Measurements from ENCODE around the gene TIMM21. TPM values are rescaled to one million over a fixed set of nuclear protein-coding genes. Genes with fewer than 3 reads are reported as not detected.

The TIMM21 gene
- total RNA-seq, 2 experiments from 2014 or later: 10.7 to 11.8 TPM

DNA sequence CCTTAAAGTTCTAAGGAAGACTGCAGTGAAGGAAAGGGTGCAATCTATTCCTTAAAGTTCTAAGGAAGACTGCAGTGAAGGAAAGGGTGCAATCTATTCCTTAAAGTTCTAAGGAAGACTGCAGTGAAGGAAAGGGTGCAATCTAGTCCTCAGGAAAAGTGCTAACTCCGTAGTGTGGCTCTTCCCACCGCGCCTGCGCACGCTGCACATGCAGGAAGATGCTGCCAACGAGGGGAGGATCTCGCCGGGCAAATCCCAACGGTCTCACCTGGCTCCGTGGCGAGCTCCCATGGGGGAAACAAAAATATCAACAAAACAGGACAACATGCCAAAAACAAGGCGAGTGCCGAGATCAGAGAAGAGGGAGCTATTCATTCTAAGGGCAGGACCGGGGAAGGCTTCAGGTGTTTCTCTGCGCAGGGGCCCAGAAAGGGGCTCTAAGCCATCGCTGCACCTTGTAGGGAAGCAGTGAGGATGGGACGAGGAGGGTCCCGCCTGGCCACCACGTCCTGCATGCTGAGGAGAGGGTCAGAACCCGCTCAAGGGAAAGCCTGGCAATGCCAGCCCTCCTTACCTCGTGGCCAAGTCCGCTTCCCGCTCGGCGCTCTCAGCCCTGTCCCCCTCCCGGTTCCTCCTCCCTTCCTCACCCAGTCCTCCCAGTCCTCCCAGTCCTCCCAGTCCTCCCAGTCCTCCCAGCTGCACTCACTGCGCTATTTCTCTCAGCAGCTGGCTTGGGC is 24.5 kb downstream of the TIMM21 start:
- no peaks in the 10 kb centered on the region for H3K4me1 Mint-ChIP-seq (ENCODE audit: low read depth)
- no peaks in the 10 kb centered on the region for H3K4me1 ChIP-seq (ENCODE audit: insufficient read depth, low read length)
- H3K27me3 Mint-ChIP-seq: peaks cover 44% of the 10 kb centered on the region
- intact Hi-C loops (cut with DNase I, micrococcal nuclease): no loop called here
- ATAC-seq (ENCODE audit: poor library complexity) (no peak), DNase-seq (no peak)
- no peaks in the 10 kb centered on the region for H3K9me3 Mint-ChIP-seq
- H3K4me3 ChIP-seq (ENCODE audit: low read length): no peak overlapping the region
- peaks cover 0 to 8% of the 10 kb centered on the region in 2 experiments for H3K9me3 ChIP-seq (ENCODE audit: control insufficient read depth in 1 of 2, insufficient read depth in 1 of 2, low read length in 2 of 2)
- TF ChIP-seq, protein P1, sequence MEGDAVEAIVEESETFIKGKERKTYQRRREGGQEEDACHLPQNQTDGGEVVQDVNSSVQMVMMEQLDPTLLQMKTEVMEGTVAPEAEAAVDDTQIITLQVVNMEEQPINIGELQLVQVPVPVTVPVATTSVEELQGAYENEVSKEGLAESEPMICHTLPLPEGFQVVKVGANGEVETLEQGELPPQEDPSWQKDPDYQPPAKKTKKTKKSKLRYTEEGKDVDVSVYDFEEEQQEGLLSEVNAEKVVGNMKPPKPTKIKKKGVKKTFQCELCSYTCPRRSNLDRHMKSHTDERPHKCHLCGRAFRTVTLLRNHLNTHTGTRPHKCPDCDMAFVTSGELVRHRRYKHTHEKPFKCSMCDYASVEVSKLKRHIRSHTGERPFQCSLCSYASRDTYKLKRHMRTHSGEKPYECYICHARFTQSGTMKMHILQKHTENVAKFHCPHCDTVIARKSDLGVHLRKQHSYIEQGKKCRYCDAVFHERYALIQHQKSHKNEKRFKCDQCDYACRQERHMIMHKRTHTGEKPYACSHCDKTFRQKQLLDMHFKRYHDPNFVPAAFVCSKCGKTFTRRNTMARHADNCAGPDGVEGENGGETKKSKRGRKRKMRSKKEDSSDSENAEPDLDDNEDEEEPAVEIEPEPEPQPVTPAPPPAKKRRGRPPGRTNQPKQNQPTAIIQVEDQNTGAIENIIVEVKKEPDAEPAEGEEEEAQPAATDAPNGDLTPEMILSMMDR (IDR thresholded peaks at IDR 0.05): no peak
- POLR2A ChIA-PET: no interaction called here
- H3K27ac Mint-ChIP-seq: no peak overlapping the region
- CTCF ChIA-PET: no interaction called here
- no peak overlapping the region for H3K4me3 Mint-ChIP-seq
- H3K27ac ChIP-seq (ENCODE audit: low read depth in 1 of 2, low read length in 2 of 2): no peak overlapping the region
- no peaks in the 10 kb centered on the region for H3K36me3 Mint-ChIP-seq (ENCODE audit: low read depth)
- H3K27me3 ChIP-seq (ENCODE audit: control insufficient read depth in 1 of 2, insufficient read depth in 2 of 2, low read length in 2 of 2): no peaks in the 10 kb centered on the region
- H3K36me3 ChIP-seq (ENCODE audit: insufficient read depth, low read length): no peaks in the 10 kb centered on the region

GRCh38 chr18:74173434-74173750 is 25.1 kb downstream of the TIMM21 start:
- TF ChIP-seq, protein P1 (IDR thresholded peaks at IDR 0.05): no peak
- Histone ChIP-seq H3K4me3 (ENCODE audit: low read length) (no peak overlapping the region), H3K27ac (ENCODE audit: low read depth in 1 of 2, low read length in 2 of 2) (no peak overlapping the region), H3K9me3 (ENCODE audit: control insufficient read depth in 1 of 2, insufficient read depth in 1 of 2, low read length in 2 of 2) (peaks cover 0 to 8% of the 10 kb centered on the region in 2 experiments), H3K27me3 (ENCODE audit: control insufficient read depth in 1 of 2, insufficient read depth in 2 of 2, low read length in 2 of 2) (no peaks in the 10 kb centered on the region), H3K36me3 (ENCODE audit: insufficient read depth, low read length) (no peaks in the 10 kb centered on the region), H3K4me1 (ENCODE audit: insufficient read depth, low read length) (no peaks in the 10 kb centered on the region)
- Mint-ChIP-seq H3K4me1 (ENCODE audit: low read depth) (no peaks in the 10 kb centered on the region), H3K36me3 (ENCODE audit: low read depth) (no peaks in the 10 kb centered on the region), H3K27ac (no peak overlapping the region), H3K4me3 (no peak overlapping the region), H3K9me3 (no peaks in the 10 kb centered on the region), H3K27me3 (peaks cover 44% of the 10 kb centered on the region)
- intact Hi-C loops (cut with DNase I, micrococcal nuclease): no loop called here
- DNase-seq: no peak
- ATAC-seq (ENCODE audit: poor library complexity): no peak
- CTCF ChIA-PET: no interaction called here
- POLR2A ChIA-PET: no interaction called here

GRCh38 chr18:74175658-74176057 is 27.3 kb downstream of the TIMM21 start:
- ATAC-seq (ENCODE audit: poor library complexity): no peak
- H3K27me3 Mint-ChIP-seq: peaks cover 35% of the 10 kb centered on the region
- no peak for DNase-seq
- H3K27ac Mint-ChIP-seq: no peak overlapping the region
- Histone ChIP-seq H3K4me3 (ENCODE audit: low read length) (no peak overlapping the region), H3K4me1 (ENCODE audit: insufficient read depth, low read length) (no peaks in the 10 kb centered on the region), H3K27me3 (ENCODE audit: control insufficient read depth in 1 of 2, insufficient read depth in 2 of 2, low read length in 2 of 2) (no peaks in the 10 kb centered on the region), H3K9me3 (ENCODE audit: control insufficient read depth in 1 of 2, insufficient read depth in 1 of 2, low read length in 2 of 2) (peaks cover 0 to 8% of the 10 kb centered on the region in 2 experiments), H3K27ac (ENCODE audit: low read depth in 1 of 2, low read length in 2 of 2) (no peak overlapping the region), H3K36me3 (ENCODE audit: insufficient read depth, low read length) (no peaks in the 10 kb centered on the region)
- ChIA-PET POLR2A (no interaction called here), CTCF (no interaction called here)
- TF ChIP-seq, protein P1 (IDR thresholded peaks at IDR 0.05): no peak
- H3K4me1 Mint-ChIP-seq (ENCODE audit: low read depth): no peaks in the 10 kb centered on the region
- H3K9me3 Mint-ChIP-seq: no peaks in the 10 kb centered on the region
- H3K4me3 Mint-ChIP-seq: no peak overlapping the region
- intact Hi-C loops (cut with DNase I, micrococcal nuclease): no loop called here
- H3K36me3 Mint-ChIP-seq (ENCODE audit: low read depth): no peaks in the 10 kb centered on the region
